Measurements from ENCODE around the gene ELL.

GRCh38 chr19:18433735-18434398, 88.0 kb downstream of the ELL start:
- TF ChIP-seq, protein P1, sequence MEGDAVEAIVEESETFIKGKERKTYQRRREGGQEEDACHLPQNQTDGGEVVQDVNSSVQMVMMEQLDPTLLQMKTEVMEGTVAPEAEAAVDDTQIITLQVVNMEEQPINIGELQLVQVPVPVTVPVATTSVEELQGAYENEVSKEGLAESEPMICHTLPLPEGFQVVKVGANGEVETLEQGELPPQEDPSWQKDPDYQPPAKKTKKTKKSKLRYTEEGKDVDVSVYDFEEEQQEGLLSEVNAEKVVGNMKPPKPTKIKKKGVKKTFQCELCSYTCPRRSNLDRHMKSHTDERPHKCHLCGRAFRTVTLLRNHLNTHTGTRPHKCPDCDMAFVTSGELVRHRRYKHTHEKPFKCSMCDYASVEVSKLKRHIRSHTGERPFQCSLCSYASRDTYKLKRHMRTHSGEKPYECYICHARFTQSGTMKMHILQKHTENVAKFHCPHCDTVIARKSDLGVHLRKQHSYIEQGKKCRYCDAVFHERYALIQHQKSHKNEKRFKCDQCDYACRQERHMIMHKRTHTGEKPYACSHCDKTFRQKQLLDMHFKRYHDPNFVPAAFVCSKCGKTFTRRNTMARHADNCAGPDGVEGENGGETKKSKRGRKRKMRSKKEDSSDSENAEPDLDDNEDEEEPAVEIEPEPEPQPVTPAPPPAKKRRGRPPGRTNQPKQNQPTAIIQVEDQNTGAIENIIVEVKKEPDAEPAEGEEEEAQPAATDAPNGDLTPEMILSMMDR (conservative IDR thresholded peaks at IDR 0.05; ENCODE audit: low read depth, low read length), result no peak
- TF ChIP-seq EZH2 (IDR thresholded peaks at IDR 0.05; ENCODE audit: low read length, unreplicated experiment) (no peak), EZH2phosphoT487 (IDR thresholded peaks at IDR 0.05; ENCODE audit: borderline replicate concordance, low read length) (no peak)

All from PC-3 (cell line).